Measurements from ENCODE around the gene CDON. TPM values are rescaled to one million over a fixed set of nuclear protein-coding genes. Genes with fewer than 3 reads are reported as not detected.

The CDON gene
- total RNA-seq, 1 experiment from 2014 or later = 17.2 TPM

DNA sequence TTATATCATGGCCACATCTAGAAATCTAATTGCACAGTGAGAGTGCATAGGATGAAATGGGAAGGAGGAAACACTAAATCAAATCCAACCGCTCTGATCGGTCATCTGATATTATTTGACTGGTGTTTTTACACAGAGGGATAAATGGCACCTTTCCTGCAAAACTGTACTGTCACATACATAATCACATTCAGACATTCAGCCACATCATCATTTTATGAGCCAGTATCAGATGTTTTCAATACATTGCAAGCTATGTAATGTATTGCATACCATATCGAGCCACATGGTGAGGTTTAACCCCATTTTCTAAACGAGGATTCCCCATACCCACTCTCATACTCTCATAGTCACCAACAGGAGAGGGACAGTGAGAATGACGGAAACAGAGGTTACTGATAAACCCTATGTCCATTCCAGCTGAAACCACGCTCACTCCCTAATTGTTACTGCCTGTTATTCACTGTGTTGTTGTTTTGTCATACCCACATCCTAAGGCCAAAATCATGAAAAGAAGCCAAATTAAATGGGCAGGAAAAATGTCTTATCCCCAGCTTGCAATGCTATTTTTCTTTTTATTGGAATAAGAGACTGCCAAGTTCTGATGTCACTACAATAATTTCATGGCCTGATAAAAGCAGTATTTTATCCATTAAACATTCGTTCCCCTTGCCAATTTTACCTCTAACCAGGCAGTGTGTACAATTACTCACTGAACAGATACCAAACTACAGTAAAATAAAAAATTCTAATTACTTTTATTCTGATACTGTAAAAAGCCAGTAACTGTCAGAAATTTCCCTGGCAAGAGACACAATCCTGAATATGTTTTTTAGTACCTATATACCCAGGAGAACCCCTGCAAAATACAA lies 9.0 kb downstream of the CDON start:
- no CpG with 5 or more reads among the region's 7 CpGs for WGBS (ENCODE audit: extremely low coverage, insufficient read length, low lambda C conversion rate)
- no peak overlapping the region for H4K5ac ChIP-seq (ENCODE audit: insufficient read length, low read depth, low read length)
- H2BK5ac ChIP-seq (ENCODE audit: insufficient read length, low read length) = no peak overlapping the region
- no peak overlapping the region for H2AFZ ChIP-seq (ENCODE audit: low read length)
- H2BK12ac ChIP-seq (ENCODE audit: insufficient read length, low read depth, low read length) = no peak overlapping the region
- H2BK15ac ChIP-seq (ENCODE audit: low read depth, low read length) = no peak overlapping the region
- no peak overlapping the region for H3K14ac ChIP-seq (ENCODE audit: insufficient read depth, low read length)
- no peak overlapping the region for H3K4me2 ChIP-seq (ENCODE audit: insufficient read depth, insufficient read length, low read length)
- Mint-ChIP-seq H3K36me3 (ENCODE audit: insufficient read depth in 1 of 3, low read depth in 3 of 3) (no peaks in the 10 kb centered on the region), H3K27ac (no peak overlapping the region; a peak in 1 of 7 replicates), H3K27me3 (ENCODE audit: low read depth) (no peaks in the 10 kb centered on the region), H3K9me3 (no peaks in the 10 kb centered on the region), H3K4me1 (peaks cover 0 to 9% of the 10 kb centered on the region in 2 experiments; a peak in 2 of 4 replicates), H3K4me3 (no peak overlapping the region)
- H3K4me1 ChIP-seq (ENCODE audit: insufficient read depth, low read length) = no peaks in the 10 kb centered on the region
- H4K8ac ChIP-seq (replicated peaks; ENCODE audit: insufficient read length, low read depth, low read length) = no peak overlapping the region
- no peaks in the 10 kb centered on the region for H4K20me1 ChIP-seq (ENCODE audit: control insufficient read depth, insufficient read depth, insufficient read length)
- no peaks in the 10 kb centered on the region for H3K23me2 ChIP-seq (ENCODE audit: insufficient read length, low read depth, low read length, poor library complexity, severe bottlenecking)
- no peaks in the 10 kb centered on the region for H3K9me3 ChIP-seq (ENCODE audit: control insufficient read depth, low read depth, low read length)
- H3T11ph ChIP-seq (ENCODE audit: low read length) = no peak overlapping the region
- H2AK5ac ChIP-seq (ENCODE audit: insufficient read length, low read length) = no peak overlapping the region
- H2BK120ac ChIP-seq (ENCODE audit: low read depth, low read length, poor library complexity, severe bottlenecking) = no peak overlapping the region
- no peak overlapping the region for H3K23ac ChIP-seq (ENCODE audit: insufficient read length, low read depth, low read length)
- no peak overlapping the region for H2BK20ac ChIP-seq (ENCODE audit: low read depth, low read length, poor library complexity, severe bottlenecking)
- H3K9ac ChIP-seq (ENCODE audit: extremely low read depth, insufficient read length, low read length) = no peak overlapping the region
- no peak overlapping the region for H3K56ac ChIP-seq (ENCODE audit: insufficient read length, low read depth, low read length)
- TF ChIP-seq, protein P1, sequence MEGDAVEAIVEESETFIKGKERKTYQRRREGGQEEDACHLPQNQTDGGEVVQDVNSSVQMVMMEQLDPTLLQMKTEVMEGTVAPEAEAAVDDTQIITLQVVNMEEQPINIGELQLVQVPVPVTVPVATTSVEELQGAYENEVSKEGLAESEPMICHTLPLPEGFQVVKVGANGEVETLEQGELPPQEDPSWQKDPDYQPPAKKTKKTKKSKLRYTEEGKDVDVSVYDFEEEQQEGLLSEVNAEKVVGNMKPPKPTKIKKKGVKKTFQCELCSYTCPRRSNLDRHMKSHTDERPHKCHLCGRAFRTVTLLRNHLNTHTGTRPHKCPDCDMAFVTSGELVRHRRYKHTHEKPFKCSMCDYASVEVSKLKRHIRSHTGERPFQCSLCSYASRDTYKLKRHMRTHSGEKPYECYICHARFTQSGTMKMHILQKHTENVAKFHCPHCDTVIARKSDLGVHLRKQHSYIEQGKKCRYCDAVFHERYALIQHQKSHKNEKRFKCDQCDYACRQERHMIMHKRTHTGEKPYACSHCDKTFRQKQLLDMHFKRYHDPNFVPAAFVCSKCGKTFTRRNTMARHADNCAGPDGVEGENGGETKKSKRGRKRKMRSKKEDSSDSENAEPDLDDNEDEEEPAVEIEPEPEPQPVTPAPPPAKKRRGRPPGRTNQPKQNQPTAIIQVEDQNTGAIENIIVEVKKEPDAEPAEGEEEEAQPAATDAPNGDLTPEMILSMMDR (conservative IDR thresholded peaks at IDR 0.05) = no peak
- H3K4ac ChIP-seq (ENCODE audit: low read depth, low read length) = no peak overlapping the region
- no peaks in the 10 kb centered on the region for H3K27me3 ChIP-seq (ENCODE audit: insufficient read depth, low read length)
- H3K79me1 ChIP-seq (ENCODE audit: insufficient read depth, low read depth, low read length, poor library complexity, severe bottlenecking) = no peaks in the 10 kb centered on the region
- H3K79me2 ChIP-seq (ENCODE audit: insufficient read depth, low read length) = 0 out of 2 replicates have a peak, but pooled peaks cover 1% of the 10 kb centered on the region
- no peak overlapping the region for H3K18ac ChIP-seq (ENCODE audit: insufficient read length, low read depth, low read length)
- DNase-seq = no peak
- H4K91ac ChIP-seq (ENCODE audit: insufficient read length, low read depth, low read length) = no peak overlapping the region
- H3K27ac ChIP-seq (ENCODE audit: insufficient read length, low read depth, low read length) = no peak overlapping the region

Data from H9 (cell line).